GM21576 (cell line): Measurements from ENCODE around the gene CCR5.
"Not testable (repeated sequence)": the region's sequence is repeated elsewhere in the genome, so short reads cannot be mapped to it uniquely, and the experiment has no call there.

ENCODE experiments used
- ATAC-seq: cut with Tn5 transposase; IDR thresholded peaks from one replicate; pipeline ENCODE4 v1.9.1; 2021; ENCODE audit warnings: mild to moderate bottlenecking, moderate library complexity; ENCODE audit not compliant: unreplicated experiment

The CCR5 gene

DNA sequence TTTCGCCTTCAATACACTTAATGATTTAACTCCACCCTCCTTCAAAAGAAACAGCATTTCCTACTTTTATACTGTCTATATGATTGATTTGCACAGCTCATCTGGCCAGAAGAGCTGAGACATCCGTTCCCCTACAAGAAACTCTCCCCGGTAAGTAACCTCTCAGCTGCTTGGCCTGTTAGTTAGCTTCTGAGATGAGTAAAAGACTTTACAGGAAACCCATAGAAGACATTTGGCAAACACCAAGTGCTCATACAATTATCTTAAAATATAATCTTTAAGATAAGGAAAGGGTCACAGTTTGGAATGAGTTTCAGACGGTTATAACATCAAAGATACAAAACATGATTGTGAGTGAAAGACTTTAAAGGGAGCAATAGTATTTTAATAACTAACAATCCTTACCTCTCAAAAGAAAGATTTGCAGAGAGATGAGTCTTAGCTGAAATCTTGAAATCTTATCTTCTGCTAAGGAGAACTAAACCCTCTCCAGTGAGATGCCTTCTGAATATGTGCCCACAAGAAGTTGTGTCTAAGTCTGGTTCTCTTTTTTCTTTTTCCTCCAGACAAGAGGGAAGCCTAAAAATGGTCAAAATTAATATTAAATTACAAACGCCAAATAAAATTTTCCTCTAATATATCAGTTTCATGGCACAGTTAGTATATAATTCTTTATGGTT, at the start of gene CCR5:
Gene CCR5, plus strand, starts transcription at position 108 of the 680 bp plus-strand sequence. CDS start 1,957 bp downstream, outside the sequence.
- no peak for ATAC-seq

DNA sequence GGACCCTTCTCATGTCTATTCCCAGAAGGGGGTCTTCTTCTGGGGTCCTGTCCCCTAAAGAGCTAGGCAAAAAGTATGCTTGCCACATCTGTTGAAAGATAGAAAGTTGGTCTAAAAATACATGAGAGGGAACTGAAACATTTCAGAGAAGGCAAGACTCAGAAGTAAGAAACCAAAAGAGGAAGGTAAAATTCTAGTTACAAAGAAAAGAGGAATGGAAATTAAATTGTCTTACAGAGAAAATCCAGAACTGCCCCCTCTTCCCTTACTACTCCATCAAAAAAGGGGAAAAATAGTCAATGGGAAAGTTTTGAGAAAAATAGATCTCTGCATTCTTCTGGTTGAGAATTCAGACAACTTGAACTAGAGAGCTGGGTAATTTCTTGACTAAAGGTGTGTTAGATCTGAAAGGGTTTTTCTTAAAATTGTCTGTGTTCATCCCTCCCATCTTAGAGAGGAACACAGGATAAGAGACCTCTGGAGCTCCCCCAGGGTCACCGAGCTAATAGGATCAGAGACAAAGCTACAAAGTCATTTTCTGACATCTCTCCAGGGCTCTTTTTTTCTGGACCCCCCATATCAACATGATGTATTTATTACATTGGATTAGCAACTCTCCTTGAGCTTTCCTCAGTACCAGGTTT, 49.2 kb upstream of the CCR5 start:
- peak; percentile 73 for ATAC-seq

DNA sequence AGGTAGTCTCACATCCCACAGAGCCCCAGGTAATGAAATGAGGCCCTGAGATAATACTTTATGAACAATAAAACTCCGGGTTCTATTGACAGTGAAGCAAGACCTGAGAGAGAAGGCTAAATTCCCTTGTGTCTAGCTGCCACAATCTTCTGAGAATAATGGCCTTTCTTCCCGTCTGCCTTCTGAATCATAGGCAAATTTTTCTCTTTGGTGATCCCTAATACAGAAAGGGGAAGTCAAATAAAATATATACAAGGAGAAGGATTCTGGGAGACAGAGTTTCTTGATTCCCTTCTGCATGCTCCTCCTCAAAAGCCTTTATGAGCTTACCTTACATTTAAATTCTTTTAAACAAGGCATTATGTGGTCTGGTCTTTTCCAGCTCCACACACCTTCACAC, 46.7 kb upstream of the CCR5 start:
- no peak for ATAC-seq

DNA sequence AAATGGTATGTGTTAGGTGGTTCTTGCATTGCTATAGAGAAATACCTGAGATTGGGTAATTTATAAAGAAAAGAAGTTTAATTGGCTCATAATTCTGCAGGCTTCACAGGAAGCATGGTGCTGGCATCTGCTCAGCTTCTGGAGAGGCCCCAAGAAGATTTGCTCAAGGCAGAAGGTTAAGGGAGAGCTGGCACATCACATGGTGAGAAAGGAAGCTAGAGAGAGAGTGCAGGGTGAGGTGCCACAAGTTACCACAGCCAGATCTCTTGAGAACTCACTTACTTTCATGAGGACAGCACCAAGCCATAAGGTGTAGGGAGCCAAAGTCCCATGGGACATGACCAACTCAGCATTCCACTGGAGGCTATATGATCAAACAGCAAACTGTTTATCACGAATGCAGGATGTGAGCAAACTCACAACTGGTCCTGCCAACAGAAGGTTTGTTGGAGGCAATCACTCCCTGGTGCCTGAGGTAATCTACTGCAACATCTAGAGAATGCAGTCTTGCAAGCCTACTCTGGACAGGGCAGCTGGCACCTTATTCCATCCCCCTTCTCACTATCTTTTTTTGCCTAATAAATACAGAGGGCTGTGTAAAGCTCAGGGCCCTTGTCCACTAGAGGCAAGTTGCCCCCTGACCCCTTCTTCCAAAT, 45.0 kb upstream of the CCR5 start:
- ATAC-seq: no peak

DNA sequence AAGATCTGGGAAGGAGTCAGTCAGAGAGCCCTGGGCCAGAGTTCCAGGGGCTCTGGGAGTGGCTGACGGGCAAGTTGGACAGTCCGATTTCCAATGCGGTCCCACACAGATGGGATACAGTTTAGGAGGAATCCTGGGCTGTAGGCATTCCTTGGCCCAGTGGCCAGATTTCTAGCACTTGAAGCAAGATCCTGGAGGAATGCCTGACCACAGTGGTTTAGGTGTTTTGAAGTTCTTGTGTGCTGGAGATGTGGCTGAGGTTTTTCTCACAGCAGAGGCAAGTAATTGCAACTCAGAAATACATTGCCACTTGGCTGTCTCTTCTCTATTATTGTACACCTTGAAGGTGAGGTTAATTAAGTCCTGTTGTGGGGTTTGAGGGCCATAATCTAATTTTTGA, 40.1 kb upstream of the CCR5 start:
- not testable (repeated sequence) for ATAC-seq

DNA sequence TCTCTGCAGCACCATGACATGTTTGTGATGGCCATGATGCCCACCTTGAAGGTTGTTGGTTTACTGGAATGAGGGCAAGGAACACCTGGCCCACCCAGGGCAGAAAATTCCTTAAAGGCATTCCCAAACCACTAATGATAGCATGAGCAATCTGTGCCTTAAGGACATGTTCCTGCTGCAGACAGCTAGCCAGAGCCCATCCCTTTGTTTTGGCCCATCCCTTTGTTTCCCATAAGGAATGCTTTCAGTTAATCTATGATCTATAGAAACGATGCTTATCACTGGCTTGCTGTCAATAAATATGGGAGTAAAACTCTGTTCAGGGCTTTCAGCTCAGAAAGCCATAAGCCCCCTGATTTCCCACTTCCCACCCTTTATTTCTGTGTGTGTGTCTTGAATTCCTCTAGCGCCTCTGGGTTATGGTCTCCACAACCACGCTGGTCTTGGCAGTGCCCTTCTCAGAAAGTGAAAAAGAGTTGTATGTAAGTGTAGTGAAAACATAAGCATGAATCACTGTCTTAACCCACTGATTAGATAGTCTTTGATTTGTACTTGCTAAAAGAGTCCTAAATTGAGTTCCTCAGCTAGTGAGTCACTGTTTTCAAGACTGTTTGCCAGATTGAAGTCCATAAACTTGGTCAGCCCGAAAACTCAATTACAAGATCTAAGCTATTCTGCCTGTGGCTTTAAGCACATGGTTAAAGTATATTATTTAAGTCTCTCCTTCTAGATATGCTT, 35.8 kb upstream of the CCR5 start:
- no peak for ATAC-seq

DNA sequence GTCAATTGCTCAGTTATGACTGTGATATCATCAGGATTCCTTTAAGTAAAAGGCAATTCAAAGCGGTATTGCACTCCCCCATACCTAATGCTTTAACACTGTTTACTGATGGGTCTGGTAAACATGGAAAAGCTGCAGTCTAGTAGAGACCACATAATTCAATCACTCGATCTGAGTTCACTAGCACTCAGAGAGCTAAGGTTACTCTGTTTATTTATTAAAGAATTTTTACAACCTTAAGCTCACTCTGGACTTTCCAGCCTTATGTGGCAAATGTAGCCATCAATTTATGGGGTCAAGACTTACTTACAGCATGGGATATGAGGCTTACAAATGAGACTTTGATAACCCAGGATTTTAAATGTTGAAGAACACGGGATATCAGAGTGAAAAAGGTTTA, 35.2 kb upstream of the CCR5 start:
- ATAC-seq: no peak

DNA sequence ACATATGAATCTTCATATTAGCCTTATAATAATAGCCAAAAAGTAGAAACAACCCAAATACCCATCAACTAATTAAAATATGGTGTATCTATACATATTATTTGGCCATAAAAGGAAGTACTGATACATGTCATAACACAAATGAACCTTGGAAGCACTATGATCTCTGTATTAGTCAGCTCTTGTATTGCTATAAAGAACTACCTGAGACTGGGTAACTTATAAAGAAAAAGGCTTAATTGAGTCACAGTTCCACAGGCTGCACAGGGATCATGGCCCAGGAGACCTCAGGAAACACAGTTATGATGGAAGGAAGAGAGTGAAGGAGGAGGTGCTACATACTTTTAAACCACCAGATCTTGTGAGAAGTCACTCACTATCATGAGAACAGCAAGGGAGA, 32.8 kb upstream of the CCR5 start:
- no peak for ATAC-seq

DNA sequence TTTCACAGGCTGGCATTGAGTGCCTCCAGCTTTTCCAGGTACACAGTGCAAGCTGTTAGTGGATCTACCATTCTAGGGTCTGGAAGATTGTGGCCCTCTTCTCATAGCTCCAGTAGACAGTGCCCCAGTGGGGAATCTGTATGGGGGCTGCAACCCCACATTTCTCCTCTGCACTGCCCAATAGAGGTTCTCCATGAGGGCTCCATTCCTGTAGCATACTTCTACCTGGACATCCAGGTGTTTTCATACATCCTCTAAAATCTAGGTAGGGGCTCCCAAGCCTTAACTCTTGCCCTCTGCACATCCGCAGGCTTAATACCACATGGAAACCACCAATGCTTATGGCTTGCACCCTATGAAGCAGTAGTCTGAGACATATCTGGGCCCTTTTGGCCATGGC, 31.9 kb upstream of the CCR5 start:
- ATAC-seq: no peak

DNA sequence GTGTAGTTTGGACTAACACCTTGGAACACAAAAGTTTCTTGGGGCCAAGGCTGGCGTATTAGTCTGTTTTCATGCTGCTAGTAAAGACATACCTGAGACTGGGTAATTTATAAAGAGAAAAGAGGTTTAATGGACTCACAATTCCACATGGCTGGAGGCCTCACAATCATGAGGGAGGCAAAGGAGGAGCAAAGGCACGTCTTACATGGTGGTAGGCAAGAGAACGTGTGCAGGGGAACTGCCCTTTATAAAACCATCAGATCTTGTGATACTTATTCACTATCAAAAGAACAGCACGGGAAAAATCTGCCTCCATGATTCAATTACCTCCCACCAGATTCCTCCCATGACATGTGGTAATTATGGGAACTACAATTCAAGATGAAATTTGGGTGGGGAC, 26.3 kb upstream of the CCR5 start:
- no peak for ATAC-seq

DNA sequence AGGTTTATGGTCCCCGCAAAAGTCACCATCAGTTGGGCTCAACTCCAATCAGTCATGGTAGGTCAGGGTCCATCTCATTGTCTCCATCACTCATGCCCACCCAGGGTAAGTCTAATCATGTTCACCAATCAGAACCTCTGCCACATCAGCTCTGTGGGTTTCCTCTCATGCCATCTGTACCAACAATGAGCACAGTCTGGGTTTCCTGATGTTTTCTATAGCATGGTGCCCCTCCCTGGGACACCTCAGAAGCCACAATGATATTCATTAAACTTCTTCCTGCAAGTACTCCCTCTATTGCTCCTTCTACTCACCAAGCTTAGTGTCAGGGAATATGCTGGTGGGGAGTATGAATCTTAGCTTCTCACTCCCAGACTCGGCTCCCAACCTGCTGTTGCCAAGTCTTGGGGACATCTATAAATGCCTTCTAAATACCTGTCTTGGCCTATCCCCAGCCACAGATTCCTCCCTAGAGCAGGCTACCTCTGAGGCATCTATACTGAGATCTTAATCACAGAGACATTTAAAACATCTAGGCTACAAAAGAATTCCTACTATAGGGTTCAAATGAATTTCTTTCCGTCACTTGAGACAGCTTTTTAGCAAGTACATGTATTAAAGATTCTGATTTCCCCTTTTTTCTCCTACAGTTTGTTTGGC, 21.8 kb upstream of the CCR5 start:
- ATAC-seq: no peak

DNA sequence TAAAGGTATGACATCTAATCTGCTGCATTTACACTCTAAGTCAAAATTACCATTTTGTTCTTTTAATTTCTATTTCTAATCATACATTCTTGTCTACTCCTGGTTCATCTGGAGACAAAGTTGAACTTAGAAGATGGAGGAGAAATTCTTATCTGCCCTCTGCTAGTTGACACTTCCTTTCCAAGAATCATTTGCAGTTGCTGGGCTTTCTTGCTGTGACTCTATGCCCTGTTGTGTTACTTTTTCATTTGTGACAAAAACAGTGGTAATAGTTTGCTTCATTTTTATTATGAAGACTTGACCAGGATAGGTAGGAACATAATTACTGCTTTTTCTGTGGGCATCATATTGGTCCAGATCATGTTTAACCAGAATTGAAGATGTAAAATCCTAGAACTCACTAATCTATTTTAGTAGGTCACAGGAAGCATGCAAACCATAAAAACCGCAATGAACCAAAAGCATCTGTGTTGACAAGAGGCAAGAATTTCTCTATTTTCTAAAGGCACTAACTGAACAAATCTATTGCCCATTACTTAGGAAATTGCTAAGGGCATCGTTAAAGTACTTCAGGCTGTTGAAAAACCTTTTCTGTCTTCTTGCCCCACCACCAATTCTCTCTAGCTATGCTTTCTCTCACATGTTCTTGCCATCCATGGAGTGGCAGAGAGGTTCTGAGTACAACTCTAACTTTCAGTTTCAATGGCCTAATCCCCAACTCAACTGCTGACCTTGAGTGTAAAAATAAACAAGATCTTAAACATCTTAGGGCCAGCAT, 21.1 kb upstream of the CCR5 start:
- peak; percentile 64 for ATAC-seq

DNA sequence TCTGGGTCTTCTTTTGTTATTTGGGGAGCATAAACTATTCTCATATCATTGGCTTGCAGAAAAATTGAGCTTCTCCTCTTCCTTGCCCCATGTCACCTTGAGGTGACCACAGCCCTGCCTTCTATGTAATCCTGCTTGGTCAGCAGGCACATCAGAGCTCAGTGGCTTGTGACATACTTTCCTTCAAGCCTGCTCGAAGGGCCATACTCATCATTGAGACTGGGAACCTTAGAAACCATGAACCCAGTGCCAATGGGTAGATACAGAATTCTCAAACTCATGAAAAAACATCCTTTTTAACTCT, 20.5 kb upstream of the CCR5 start:
- no peak for ATAC-seq

DNA sequence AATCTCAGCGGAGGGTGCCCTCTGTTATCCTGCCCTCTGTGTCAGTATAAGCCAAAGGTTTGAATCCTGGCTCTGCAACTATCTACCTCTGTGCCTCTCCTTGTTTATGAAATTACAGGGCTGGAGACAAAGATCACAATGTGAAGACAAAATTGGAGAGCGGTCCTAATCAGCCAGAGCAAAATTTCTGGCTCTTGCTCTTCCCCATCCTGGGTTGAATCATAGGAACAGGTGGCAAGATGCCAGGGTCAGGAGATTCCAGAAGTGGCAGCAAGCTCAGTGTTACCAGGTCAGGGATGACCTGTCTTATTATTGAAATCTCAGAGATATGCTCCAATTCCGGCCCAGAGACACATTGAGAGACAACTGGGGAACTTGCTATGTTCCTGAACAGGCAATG, 19.1 kb upstream of the CCR5 start:
- ATAC-seq: no peak

DNA sequence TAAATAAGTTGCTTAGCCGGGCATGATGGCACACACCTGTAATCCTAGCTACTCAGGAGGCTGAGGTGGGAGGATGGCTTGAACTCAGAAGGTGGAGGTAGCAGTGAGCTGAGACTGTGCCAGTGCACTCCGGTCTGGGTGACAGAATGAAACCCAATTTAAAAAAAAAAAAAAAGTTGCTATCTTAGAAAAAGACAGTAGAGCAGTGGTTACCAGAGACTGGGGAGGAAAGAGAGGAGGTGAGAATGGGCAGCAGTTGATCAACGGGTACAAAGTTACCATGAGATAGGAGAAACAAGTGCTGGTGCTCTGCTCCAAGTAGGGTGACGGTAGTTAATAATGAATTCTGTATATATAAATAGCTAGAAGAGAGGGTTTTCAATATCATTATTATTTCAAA, 17.7 kb upstream of the CCR5 start:
- no peak for ATAC-seq

DNA sequence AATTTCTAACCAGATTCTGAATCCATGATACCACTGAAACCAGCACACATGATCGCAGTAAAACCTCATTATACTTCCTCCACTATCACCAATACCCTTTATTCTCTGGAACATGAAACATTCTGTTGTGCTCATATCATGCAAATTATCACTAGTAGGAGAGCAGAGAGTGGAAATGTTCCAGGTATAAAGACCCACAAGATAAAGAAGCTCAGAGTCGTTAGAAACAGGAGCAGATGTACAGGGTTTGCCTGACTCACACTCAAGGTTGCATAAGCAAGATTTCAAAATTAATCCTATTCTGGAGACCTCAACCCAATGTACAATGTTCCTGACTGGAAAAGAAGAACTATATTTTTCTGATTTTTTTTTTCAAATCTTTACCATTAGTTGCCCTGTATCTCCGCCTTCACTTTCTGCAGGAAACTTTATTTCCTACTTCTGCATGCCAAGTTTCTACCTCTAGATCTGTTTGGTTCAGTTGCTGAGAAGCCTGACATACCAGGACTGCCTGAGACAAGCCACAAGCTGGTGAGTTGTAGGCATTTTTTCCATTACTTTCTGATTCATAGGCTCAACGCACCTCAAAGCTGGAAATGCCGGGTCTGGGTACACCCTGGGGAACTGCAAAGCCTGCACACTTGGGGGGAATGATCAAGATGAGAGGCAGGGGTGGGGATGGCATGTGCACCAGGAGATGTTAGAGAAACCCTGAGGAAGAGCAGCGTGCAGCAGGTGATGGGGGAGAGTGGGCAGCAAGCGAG, 16.9 kb upstream of the CCR5 start, which contains the start of gene CCR2:
Gene CCR2, plus strand, starts transcription at position 465 of the 764 bp plus-strand sequence. CDS start 3,417 bp downstream, outside the sequence.
- ATAC-seq: no peak

DNA sequence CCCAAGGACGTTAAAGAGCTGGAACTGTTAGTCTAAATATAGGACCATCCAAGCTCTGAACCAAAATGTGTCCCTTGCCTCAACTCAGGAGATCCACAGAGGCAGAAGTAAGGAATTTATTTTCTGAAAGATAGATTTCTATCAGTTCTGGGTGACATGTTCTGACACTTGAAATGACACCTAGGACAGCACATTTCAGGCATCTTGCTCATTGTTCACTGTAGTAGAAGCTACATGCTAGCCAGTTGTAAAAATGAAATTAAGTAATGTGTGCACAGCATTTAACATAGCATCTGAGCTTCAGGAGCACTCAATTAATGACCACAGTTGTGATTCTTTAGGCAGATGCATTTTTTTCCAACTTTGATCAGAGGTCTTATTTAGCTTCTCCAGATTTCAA, 16.3 kb upstream of the CCR5 start:
- ATAC-seq: no peak

DNA sequence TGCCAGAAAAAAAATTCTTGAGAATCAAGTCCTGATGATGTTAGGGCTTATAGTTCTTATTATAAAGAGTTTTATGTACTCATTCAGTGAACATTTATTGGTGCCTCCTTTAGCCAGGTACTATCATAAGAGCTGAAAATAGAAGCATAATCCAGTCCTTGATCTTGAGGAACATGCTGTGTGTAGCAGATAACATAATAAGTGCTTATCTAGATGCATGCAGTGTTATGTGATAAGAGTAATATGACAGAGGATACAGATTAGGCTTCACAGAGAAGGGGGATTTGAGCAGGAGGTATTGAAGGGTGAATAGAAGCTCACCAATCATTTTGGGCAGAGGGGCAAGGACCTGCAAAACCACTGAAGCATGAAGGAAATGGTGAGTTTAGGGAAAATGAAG, 15.8 kb upstream of the CCR5 start:
- no peak for ATAC-seq

DNA sequence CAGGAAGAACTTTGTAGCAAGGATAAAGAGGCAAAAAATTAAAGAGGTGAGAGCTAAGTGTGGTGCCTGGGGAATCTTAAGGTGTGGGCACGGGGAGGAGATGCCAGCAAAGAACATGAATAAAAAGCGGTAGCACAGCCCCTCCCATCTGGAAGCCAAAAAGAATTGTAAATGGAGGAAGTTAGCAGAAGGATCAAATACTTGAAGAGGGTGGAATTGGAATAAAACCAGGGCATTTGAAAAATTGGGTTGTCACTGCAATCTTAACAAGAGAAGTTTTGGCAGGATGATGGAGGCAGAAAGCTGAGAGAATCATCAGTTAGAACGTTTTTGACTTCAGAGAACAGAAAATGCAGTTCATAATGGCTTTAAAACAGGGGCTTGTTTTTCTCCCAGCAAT, 14.5 kb upstream of the CCR5 start:
- ATAC-seq: no peak

DNA sequence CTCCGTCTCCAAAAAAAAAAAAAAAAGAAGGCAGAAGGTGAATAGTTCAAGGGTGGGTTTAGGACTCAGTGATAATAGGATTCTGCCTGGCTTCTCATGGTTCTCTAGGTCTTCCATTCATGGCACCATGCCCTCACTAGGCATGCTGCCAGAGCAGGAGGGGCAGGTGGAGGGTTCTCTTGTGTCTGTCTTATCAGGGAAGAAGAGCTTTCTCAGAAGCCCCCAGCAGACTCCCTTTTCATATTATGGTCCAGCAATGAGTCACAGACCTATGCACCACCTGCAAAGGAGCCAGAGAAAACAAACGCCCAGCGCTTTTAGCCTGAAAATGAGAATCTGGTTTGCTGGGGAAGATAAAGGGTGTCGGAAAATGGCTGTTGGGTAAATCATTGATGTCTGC, 13.8 kb upstream of the CCR5 start:
- no peak for ATAC-seq
